Measurements from ENCODE around the gene PLCL2. TPM values are rescaled to one million over a fixed set of nuclear protein-coding genes. Genes with fewer than 3 reads are reported as not detected.

PLCL2 gene
- total RNA-seq, 1 donor from 2014 or later = 1.6 TPM

GRCh38 chr3:16844791-16845190, 40.0 kb upstream of the PLCL2 start:
- FAIRE-seq (no peak), DNase-seq (ENCODE audit: low read depth) (no peak)
- Histone ChIP-seq H3K27me3 (ENCODE audit: control insufficient read depth, insufficient read depth, low read length) (no peaks in the 10 kb centered on the region), H3K4me3 (ENCODE audit: low read depth, low read length) (no peak overlapping the region), H3K36me3 (ENCODE audit: control insufficient read depth, insufficient read depth, low read length) (no peaks in the 10 kb centered on the region)
- TF ChIP-seq, protein P1, sequence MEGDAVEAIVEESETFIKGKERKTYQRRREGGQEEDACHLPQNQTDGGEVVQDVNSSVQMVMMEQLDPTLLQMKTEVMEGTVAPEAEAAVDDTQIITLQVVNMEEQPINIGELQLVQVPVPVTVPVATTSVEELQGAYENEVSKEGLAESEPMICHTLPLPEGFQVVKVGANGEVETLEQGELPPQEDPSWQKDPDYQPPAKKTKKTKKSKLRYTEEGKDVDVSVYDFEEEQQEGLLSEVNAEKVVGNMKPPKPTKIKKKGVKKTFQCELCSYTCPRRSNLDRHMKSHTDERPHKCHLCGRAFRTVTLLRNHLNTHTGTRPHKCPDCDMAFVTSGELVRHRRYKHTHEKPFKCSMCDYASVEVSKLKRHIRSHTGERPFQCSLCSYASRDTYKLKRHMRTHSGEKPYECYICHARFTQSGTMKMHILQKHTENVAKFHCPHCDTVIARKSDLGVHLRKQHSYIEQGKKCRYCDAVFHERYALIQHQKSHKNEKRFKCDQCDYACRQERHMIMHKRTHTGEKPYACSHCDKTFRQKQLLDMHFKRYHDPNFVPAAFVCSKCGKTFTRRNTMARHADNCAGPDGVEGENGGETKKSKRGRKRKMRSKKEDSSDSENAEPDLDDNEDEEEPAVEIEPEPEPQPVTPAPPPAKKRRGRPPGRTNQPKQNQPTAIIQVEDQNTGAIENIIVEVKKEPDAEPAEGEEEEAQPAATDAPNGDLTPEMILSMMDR (IDR thresholded peaks at IDR 0.05; ENCODE audit: insufficient read depth, low read length, severe bottlenecking) = no peak

DNA sequence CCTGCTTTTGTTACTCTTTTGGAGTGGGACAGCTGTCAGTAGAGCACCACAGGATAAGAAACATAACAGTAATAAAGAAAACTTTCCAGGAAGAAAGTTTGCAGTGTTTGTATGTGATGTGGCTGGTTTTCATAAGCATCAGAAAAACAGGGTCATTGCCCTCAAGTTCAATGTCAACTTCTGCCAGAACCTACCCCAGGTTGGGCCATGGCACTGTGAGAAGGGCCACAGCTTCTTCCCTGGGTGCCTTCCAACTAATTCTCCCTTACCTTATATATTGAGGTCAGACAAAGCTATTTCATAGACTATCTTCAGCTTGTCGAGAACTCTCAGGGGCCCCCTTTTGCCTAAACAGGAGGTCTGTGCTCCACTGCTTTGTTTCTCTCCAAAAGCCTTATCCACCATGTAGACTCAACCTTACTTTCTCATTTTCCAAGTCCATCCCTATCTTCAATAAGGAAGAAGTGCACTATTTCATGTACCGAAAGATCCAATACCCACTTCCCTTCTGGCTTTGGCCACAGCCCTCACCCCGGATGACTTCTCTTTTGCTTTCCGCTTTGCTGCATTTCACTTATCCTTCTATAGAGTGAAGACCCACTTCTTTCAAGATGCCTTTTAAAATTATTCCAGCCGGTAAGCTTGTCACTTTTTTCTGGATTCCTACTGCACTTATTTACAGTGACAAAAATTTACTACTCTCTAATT, 38.2 kb upstream of the PLCL2 start:
- TF ChIP-seq, protein P1 (IDR thresholded peaks at IDR 0.05; ENCODE audit: insufficient read depth, low read length, severe bottlenecking) = no peak
- DNase-seq (ENCODE audit: low read depth) (no peak), FAIRE-seq (no peak)
- Histone ChIP-seq H3K4me3 (ENCODE audit: low read depth, low read length) (no peak overlapping the region), H3K36me3 (ENCODE audit: control insufficient read depth, insufficient read depth, low read length) (no peaks in the 10 kb centered on the region), H3K27me3 (ENCODE audit: control insufficient read depth, insufficient read depth, low read length) (no peaks in the 10 kb centered on the region)

DNA sequence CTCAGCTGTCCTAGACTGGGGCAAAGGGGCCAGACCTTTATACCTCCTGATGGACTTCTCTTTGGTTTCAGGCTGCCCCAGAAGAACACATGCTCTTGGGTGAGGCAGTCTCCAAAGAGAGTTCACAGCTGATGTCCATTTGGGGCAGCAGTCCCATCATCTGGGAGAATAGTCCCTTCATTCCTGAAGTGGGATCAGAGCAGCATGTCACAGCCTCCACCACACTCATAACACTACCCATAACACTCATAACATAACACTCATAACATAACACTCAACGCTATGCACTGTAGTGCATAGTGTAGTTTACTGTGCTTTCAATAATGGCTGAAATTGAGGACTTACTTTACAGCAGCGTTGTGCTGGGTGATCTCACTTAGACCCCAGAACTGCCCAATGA, 36.7 kb upstream of the PLCL2 start:
- FAIRE-seq = no peak
- TF ChIP-seq, protein P1 (IDR thresholded peaks at IDR 0.05; ENCODE audit: insufficient read depth, low read length, severe bottlenecking) = no peak
- H3K4me3 ChIP-seq (ENCODE audit: low read depth, low read length) = no peak overlapping the region
- no peaks in the 10 kb centered on the region for H3K36me3 ChIP-seq (ENCODE audit: control insufficient read depth, insufficient read depth, low read length)
- no peak for DNase-seq (ENCODE audit: low read depth)
- no peaks in the 10 kb centered on the region for H3K27me3 ChIP-seq (ENCODE audit: control insufficient read depth, insufficient read depth, low read length)

GRCh38 chr3:16849229-16849628, 35.5 kb upstream of the PLCL2 start:
- DNase-seq (ENCODE audit: low read depth) (peak; percentile 50), FAIRE-seq (no peak)
- Histone ChIP-seq H3K36me3 (ENCODE audit: control insufficient read depth, insufficient read depth, low read length) (no peaks in the 10 kb centered on the region), H3K27me3 (ENCODE audit: control insufficient read depth, insufficient read depth, low read length) (no peaks in the 10 kb centered on the region), H3K4me3 (ENCODE audit: low read depth, low read length) (no peak overlapping the region)
- TF ChIP-seq, protein P1 (IDR thresholded peaks at IDR 0.05; ENCODE audit: insufficient read depth, low read length, severe bottlenecking) = no peak

- Histone ChIP-seq H3K27me3 (ENCODE audit: control insufficient read depth, insufficient read depth, low read length) (no peaks in the 10 kb centered on the region), H3K4me3 (ENCODE audit: low read depth, low read length) (no peak overlapping the region), H3K36me3 (ENCODE audit: control insufficient read depth, insufficient read depth, low read length) (no peaks in the 10 kb centered on the region)
- TF ChIP-seq, protein P1 (IDR thresholded peaks at IDR 0.05; ENCODE audit: insufficient read depth, low read length, severe bottlenecking) = no peak
- FAIRE-seq = no peak
- DNase-seq (ENCODE audit: low read depth) = peak; percentile 57
These were observed 35.0 kb upstream of the PLCL2 start for GRCh38 chr3:16849795-16850194.

DNA sequence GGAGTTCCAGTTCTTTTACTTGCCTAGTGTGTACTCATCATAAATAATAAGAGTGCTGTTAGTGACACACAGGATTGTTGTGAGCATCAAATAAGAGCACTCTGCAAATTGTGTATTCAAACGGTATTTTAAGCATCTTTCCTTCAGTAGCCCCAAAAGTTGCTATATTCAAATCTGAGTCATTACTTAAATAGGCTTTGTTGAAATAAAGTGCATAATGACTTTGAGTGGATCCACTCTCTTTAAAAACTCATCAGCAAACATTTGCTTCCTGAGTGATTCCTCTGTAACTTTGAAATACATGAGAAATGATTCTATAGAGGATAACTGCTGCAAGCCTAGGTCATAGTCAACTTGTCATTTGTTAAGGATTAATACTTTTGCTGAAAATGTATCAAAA, 29.3 kb upstream of the PLCL2 start:
- no peak for FAIRE-seq

More for the DNA sequence above, 29.3 kb upstream of the PLCL2 start:
- peaks cover 2% of the 10 kb centered on the region for H3K27me3 ChIP-seq (ENCODE audit: control insufficient read depth, insufficient read depth, low read length)
- no peak overlapping the region for H3K4me3 ChIP-seq (ENCODE audit: low read depth, low read length)
- DNase-seq (ENCODE audit: low read depth) = no peak
- H3K36me3 ChIP-seq (ENCODE audit: control insufficient read depth, insufficient read depth, low read length) = no peaks in the 10 kb centered on the region
- TF ChIP-seq, protein P1 (IDR thresholded peaks at IDR 0.05; ENCODE audit: insufficient read depth, low read length, severe bottlenecking) = no peak

Measured in bronchial epithelial cell (primary cell).